DND-41 (cell line): Measurements from ENCODE around the gene SWAP70.

Experiments
- EZH2 ChIP-seq: IDR thresholded peaks from 3 replicates; pipeline ENCODE4 v1.6.1; 2012; ENCODE audit warnings: borderline replicate concordance, low read depth, mild to moderate bottlenecking, moderate library complexity, low read length, inconsistent platforms; ENCODE audit not compliant: severe bottlenecking
- TF ChIP-seq, protein P1 (sequence below): IDR thresholded peaks from 2 replicates; pipeline ENCODE4 v1.5.1; 2012; ENCODE audit warnings: borderline replicate concordance, low read length, moderate library complexity, mild to moderate bottlenecking; ENCODE audit not compliant: poor library complexity, severe bottlenecking; ENCODE audit errors: extremely low read depth

- TF ChIP-seq, protein P1, sequence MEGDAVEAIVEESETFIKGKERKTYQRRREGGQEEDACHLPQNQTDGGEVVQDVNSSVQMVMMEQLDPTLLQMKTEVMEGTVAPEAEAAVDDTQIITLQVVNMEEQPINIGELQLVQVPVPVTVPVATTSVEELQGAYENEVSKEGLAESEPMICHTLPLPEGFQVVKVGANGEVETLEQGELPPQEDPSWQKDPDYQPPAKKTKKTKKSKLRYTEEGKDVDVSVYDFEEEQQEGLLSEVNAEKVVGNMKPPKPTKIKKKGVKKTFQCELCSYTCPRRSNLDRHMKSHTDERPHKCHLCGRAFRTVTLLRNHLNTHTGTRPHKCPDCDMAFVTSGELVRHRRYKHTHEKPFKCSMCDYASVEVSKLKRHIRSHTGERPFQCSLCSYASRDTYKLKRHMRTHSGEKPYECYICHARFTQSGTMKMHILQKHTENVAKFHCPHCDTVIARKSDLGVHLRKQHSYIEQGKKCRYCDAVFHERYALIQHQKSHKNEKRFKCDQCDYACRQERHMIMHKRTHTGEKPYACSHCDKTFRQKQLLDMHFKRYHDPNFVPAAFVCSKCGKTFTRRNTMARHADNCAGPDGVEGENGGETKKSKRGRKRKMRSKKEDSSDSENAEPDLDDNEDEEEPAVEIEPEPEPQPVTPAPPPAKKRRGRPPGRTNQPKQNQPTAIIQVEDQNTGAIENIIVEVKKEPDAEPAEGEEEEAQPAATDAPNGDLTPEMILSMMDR = no peak
- TF ChIP-seq EZH2 = no peak
Observed at GRCh38 chr11:9733212-9733611, 69.3 kb downstream of the SWAP70 start.
